SK-N-MC (cell line): ENCODE measurements around the gene SLC35F5.
"Not testable (repeated sequence)": the region's sequence is repeated elsewhere in the genome, so short reads cannot be mapped to it uniquely, and the experiment has no call there.

Experiments
- DNase-seq: peaks from one replicate; pipeline ENCODE4 v3.0.0-alpha.2; 2011; ENCODE audit warnings: low read depth, low spot score
- H3K27ac ChIP-seq: fragments of 200-600 bp; sonication (generic); 2 replicates; pipeline ENCODE4 v1.5.1; 2016; ENCODE audit warnings: mixed run types
- H3K36me3 ChIP-seq: fragments of 200-600 bp; sonication (generic); 2 replicates; pipeline ENCODE4 v1.6.1; 2017; ENCODE audit warnings: antibody characterized with exemption, low read length, mixed read lengths; ENCODE audit not compliant: insufficient read depth
- H3K4me3 ChIP-seq: fragments of 200-600 bp; sonication (generic); 2 replicates; pipeline ENCODE4 v1.5.1; 2016
- H3K9ac ChIP-seq: fragments of 200-600 bp; sonication (generic); 2 replicates; pipeline ENCODE4 v1.8.0; 2017; ENCODE audit warnings: mixed run types, mixed read lengths; ENCODE audit not compliant: insufficient read length
- H3K9me3 ChIP-seq: fragments of 200-600 bp; sonication (generic); 2 replicates; pipeline ENCODE4 v1.6.1; 2017; ENCODE audit warnings: low read depth, mild to moderate bottlenecking, antibody characterized with exemption, low read length, moderate library complexity, mixed read lengths
- EZH2 ChIP-seq: fragments of 200-600 bp; sonication (generic); IDR thresholded peaks from one replicate; pipeline ENCODE4 v1.6.1; 2017; ENCODE audit warnings: antibody characterized with exemption
- FOXP2 ChIP-seq: optimal IDR thresholded peaks from 2 replicates; pipeline ENCODE3; 2011; ENCODE audit warnings: mild to moderate bottlenecking, moderate library complexity; ENCODE audit not compliant: insufficient read depth; ENCODE audit errors: extremely low read length, control extremely low read depth
- POLR2AphosphoS5 ChIP-seq: IDR thresholded peaks from 2 replicates; pipeline ENCODE4 v1.6.1; 2012; ENCODE audit warnings: mild to moderate bottlenecking, low read depth, low read length, borderline replicate concordance

The SLC35F5 gene

DNA sequence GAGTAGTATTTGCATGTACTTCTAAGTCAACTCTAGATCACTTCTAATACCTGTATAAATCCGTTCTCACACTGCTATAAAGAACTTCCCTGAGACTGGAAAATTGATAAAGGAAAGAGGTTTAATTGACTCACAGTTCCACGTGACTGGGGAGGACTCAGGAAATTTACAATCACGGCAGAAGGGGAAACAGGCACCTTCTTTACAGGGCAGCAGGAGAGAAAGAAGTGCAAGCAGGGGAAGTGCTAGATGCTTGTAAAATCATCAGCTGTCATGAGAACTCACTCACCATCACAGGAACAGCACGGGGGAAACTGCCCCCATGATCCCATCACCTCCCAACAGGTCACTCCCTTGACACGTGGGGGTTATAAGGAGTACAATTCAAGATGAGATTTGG, 24.0 kb upstream of the SLC35F5 start:
- TF ChIP-seq EZH2 (no peak), FOXP2 (no peak), POLR2AphosphoS5 (no peak)
- Histone ChIP-seq H3K36me3 (no peaks in the 10 kb centered on the region), H3K27ac (no peak overlapping the region), H3K4me3 (no peak overlapping the region), H3K9ac (no peak overlapping the region), H3K9me3 (no peaks in the 10 kb centered on the region)
- no peak for DNase-seq

DNA sequence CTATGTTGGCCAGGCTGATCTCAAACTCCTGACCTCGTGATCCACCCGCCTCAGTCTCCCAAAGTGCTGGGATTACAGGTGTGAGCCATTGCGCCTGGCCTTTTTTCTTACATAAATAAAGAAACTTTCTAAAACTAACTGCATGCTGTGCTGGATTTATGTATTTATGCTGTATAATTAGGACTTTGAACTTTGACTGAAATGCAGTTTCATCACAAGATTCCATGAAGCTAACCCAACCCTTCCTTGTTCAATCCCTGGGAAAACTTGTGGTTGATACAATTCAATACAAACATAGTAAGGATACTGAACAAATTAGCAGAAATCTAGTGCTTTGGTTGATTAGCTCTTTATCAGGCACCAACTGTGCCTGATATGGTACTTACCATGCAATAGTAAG, 20.9 kb upstream of the SLC35F5 start:
- Histone ChIP-seq H3K4me3 (no peak overlapping the region), H3K9me3 (no peaks in the 10 kb centered on the region), H3K36me3 (no peaks in the 10 kb centered on the region), H3K27ac (no peak overlapping the region), H3K9ac (no peak overlapping the region)
- DNase-seq = no peak
- TF ChIP-seq POLR2AphosphoS5 (no peak), EZH2 (no peak), FOXP2 (no peak)

- Histone ChIP-seq H3K4me3 (no peak overlapping the region), H3K36me3 (no peaks in the 10 kb centered on the region), H3K9me3 (no peaks in the 10 kb centered on the region), H3K9ac (no peak overlapping the region), H3K27ac (no peak overlapping the region)
- no peak for DNase-seq
- TF ChIP-seq FOXP2 = no peak
- no peak for TF ChIP-seq POLR2AphosphoS5
- no peak for TF ChIP-seq EZH2
These were observed 20.5 kb upstream of the SLC35F5 start for GRCh38 chr2:113776949-113777348.

DNA sequence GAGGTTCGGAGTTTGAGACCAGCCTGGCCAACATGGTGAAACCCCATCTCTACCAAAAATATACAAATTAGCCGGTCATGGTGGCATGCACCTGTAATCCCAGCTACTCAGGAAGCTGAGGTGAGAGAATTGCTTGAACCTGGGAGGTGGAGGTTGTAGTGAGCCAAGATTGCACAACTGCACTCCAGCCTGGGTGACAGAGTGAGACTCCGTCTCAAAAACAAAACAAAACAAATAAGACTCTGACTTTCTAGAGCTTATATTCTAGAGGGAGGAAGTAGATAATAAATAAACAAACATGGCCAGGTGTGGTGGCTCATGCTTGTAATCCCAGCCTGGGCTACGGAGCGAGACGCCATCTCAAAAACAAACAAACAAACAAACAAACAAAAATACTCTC, 18.2 kb upstream of the SLC35F5 start:
- DNase-seq, H3K36me3 ChIP-seq, H3K9me3 ChIP-seq: not testable (repeated sequence)

GRCh38 chr2:113770929-113771328, 14.5 kb upstream of the SLC35F5 start:
- no peak overlapping the region for H3K9ac ChIP-seq
- DNase-seq = no peak
- H3K9me3 ChIP-seq = no peaks in the 10 kb centered on the region
- H3K27ac ChIP-seq = no peak overlapping the region
- no peaks in the 10 kb centered on the region for H3K36me3 ChIP-seq
- TF ChIP-seq POLR2AphosphoS5 (no peak), EZH2 (no peak), FOXP2 (no peak)
- no peak overlapping the region for H3K4me3 ChIP-seq

More for the DNA sequence above, 18.2 kb upstream of the SLC35F5 start:
- H3K27ac ChIP-seq, H3K4me3 ChIP-seq, H3K9ac ChIP-seq: not testable (repeated sequence)

DNA sequence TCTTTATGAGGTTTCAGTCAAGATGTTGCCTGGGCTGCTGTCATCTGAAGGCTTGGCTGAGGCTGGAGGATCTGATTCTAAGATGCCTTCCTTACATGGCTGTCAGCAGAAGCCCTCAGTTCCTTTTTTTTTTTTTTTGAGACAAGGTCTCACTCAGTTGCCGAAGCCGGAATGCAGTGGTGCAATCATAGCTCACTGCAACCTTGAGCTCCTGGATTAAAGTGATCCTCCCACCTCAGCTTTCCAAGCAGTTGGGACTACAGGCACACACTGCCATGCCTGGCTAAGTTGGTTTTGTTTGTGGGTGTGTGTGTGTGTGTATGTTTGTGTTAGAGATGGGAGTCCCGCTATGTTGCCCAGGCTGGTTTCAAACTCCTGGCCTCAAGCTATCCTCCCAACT, 13.1 kb upstream of the SLC35F5 start:
- Histone ChIP-seq H3K9me3 (no peaks in the 10 kb centered on the region), H3K36me3 (no peaks in the 10 kb centered on the region), H3K4me3 (no peak overlapping the region), H3K9ac (no peak overlapping the region), H3K27ac (no peak overlapping the region)
- TF ChIP-seq POLR2AphosphoS5 (no peak), FOXP2 (no peak), EZH2 (no peak)
- no peak for DNase-seq

DNA sequence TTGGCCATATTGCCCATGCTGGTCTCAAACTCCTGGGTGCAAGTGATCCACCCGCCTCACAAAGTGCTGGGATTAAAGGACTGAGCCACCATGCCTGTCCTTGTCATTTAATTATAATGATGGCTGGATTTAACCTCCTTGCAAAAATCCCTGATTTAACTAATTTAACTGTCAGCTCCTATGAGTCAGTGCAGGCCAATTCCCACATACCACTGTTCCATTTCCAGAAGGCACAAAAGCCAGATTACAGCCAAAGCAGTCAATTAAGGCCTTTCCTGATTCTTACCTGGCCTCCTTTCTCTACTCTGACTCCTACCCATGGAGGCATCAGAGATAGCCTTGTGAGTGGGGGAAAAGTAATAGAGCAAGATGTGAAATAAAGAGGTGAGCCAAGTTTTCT, 12.3 kb upstream of the SLC35F5 start:
- no peak for DNase-seq
- Histone ChIP-seq H3K9ac (no peak overlapping the region), H3K9me3 (no peaks in the 10 kb centered on the region), H3K4me3 (no peak overlapping the region), H3K27ac (no peak overlapping the region), H3K36me3 (no peaks in the 10 kb centered on the region)
- TF ChIP-seq FOXP2 (no peak), POLR2AphosphoS5 (no peak), EZH2 (no peak)

DNA sequence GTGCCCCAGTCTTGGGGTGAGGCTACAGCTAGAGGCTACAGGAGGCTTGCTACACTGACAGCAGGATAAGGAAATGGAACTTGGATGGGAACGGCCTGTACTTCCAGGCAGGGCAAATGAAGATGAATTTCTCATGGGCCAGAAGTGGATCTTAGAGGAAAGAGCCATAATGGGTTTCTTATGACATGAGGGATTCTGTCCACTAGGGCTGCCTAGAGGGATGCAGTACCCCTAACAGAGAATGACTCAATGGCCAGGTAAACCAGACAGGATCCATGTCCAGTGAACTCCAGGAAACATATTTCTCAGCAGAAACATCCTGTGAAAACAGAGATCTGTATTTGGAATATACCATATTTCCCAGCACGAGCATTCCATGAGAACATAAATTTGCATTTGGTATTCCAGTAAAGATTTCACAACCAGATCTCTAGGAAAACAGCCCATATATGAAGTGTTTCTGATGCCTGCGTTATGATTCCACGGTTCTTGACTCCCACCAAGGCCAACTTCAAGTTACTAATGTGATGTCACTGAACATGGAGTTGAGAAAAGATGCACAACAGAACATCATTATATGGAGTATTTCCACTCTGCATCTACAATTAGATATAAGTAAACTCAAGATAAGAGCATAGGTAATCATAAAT, 11.5 kb upstream of the SLC35F5 start:
- TF ChIP-seq POLR2AphosphoS5 (no peak), FOXP2 (no peak), EZH2 (no peak)
- H3K27ac ChIP-seq = no peak overlapping the region
- no peaks in the 10 kb centered on the region for H3K9me3 ChIP-seq
- DNase-seq = no peak
- H3K9ac ChIP-seq = no peak overlapping the region
- no peaks in the 10 kb centered on the region for H3K36me3 ChIP-seq
- no peak overlapping the region for H3K4me3 ChIP-seq

GRCh38 chr2:113765276-113765675, 8.8 kb upstream of the SLC35F5 start:
- Histone ChIP-seq H3K36me3 (no peaks in the 10 kb centered on the region), H3K4me3 (no peak overlapping the region), H3K27ac (no peak overlapping the region), H3K9me3 (no peaks in the 10 kb centered on the region), H3K9ac (no peak overlapping the region)
- TF ChIP-seq FOXP2 = no peak
- TF ChIP-seq EZH2 = no peak
- TF ChIP-seq POLR2AphosphoS5 = no peak
- no peak for DNase-seq
